Measurements from ENCODE around the gene PARM1.

PARM1 gene

GRCh38 chr4:74948236-74948635, 15.3 kb downstream of the PARM1 start:
- DNase-seq (ENCODE audit: extremely low read depth, low read depth), result no peak
- no peak for TF ChIP-seq CTCF (IDR thresholded peaks at IDR 0.05; ENCODE audit: low read depth, low read length)

GRCh38 chr4:74950200-74950599, 17.3 kb downstream of the PARM1 start:
- DNase-seq (ENCODE audit: extremely low read depth, low read depth), result no peak
- no peak for TF ChIP-seq CTCF (IDR thresholded peaks at IDR 0.05; ENCODE audit: low read depth, low read length)

DNA sequence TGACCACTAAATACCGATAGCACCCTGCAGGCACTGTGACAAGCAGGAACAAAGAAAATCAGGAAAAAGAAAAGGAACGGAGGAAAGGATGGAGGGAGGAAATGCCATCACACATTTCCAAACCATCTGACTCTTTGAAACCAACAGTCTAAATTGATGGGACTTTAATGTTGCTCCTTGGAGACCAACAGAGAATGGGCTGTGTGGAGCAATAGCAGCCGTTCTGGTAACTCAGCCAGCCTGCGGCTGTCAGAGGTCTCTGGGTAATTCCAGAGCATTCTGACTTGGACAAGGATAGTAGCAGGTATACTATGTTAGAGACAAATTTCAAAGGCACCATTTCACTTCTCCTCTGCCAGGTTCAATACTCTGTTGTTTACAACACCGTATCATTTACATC, 18.0 kb downstream of the PARM1 start:
- DNase-seq (ENCODE audit: extremely low read depth, low read depth), result no peak
- no peak for TF ChIP-seq CTCF (IDR thresholded peaks at IDR 0.05; ENCODE audit: low read depth, low read length)

DNA sequence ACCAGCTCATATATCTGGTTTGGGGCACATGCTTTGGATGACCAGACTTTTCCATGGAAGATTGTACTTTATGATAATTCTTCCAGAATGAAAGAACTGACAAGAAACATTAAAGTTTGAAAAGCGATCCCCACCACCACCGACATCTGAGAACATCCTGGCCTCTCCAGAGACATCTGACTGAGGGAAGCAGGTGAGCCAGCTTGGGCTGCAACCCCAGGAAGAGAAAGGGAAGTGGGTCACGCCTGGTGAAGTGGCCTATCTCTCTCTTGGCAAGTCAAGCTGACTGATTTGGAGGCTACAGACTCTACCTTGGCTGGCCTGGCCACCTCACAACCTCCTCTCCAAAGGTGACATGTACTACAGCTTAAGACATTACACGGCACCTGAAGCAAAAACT, 20.7 kb downstream of the PARM1 start:
- no peak for TF ChIP-seq CTCF (IDR thresholded peaks at IDR 0.05; ENCODE audit: low read depth, low read length)
- DNase-seq (ENCODE audit: extremely low read depth, low read depth), result no peak

- DNase-seq (ENCODE audit: extremely low read depth, low read depth), result no peak
Observed at GRCh38 chr4:74958881-74959280, 26.0 kb downstream of the PARM1 start.

DNA sequence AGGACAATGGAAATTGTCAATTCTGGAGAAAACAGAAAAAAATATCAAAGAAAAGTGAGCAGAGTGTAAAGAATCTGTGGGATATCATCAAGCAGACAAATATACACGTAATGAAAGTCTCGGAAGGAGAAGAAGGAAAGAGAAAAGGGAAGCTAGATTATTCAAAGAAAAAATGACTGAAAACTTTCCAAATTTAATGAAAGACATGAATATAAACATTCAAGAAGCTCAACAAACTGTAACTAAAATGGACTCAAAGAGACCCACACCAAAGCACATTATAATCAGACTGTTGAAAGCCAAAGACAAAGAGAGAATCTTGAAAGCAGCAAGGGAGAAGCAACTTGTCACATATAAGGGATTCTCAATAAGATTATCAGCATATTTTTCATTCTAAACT, 28.3 kb downstream of the PARM1 start:
- DNase-seq (ENCODE audit: extremely low read depth, low read depth), result no peak
- TF ChIP-seq CTCF (IDR thresholded peaks at IDR 0.05; ENCODE audit: low read depth, low read length), result no peak

More at GRCh38 chr4:74958881-74959280, 26.0 kb downstream of the PARM1 start:
- no peak for TF ChIP-seq CTCF (IDR thresholded peaks at IDR 0.05; ENCODE audit: low read depth, low read length)

DNA sequence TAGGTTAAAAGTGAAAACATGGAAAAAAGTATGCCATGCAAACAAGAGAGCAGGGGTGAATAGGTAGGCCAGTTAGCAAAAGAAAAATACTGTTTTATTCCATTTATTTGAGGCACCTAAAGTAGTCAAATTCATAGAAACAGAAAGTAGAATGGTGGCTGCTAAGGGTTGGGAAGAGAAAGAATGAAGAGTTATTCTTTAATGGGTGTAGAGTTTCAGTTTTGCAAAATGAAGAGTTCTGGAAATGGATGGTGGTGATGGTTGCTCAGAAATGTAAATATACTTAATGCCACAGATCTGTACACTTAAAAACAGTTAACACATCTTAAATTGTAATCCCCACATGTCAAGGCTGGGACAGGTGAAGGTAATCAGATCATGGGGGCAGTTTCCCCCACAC, 29.7 kb downstream of the PARM1 start:
- no peak for TF ChIP-seq CTCF (IDR thresholded peaks at IDR 0.05; ENCODE audit: low read depth, low read length)
- DNase-seq (ENCODE audit: extremely low read depth, low read depth), result no peak
